A172 (cell line): Measurements from ENCODE around the gene ZBTB20. TPM values are rescaled to one million over a fixed set of nuclear protein-coding genes. Genes with fewer than 3 reads are reported as not detected.

ENCODE experiments used
- DNase-seq: peaks from one replicate; pipeline ENCODE4 v3.0.0-alpha.2; 2015; ENCODE audit warnings: low spot score
- total RNA-seq: library from RNA; depleted of rRNA; stranded (reverse); fragments of >200 nt; shearing (Covaris generic); gene quantifications from 2 replicates; pipeline ENCODE4 v1.2.3, GENCODE V29; 2014

The ZBTB20 gene
- total RNA-seq, 1 experiment from 2014 or later: 7.5 TPM

DNA sequence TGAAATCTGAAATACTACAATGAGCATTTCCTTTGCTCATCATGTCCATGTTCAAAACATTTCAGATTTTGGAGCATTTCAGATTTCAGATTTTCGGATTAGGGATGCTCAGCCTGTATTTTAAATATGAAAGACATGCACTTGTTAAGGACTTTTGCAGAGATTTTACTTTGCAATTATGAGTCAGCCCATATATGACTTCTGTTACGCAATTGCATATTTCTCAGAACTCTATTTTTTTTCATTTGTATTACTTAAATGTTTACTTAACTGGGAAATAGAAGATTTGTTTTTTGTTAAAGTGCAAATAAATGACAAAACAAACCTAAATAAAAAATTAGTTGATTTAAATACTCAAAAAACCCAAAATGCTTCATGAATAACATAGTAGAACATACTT, 376.2 kb downstream of the ZBTB20 start:
- DNase-seq: no peak

DNA sequence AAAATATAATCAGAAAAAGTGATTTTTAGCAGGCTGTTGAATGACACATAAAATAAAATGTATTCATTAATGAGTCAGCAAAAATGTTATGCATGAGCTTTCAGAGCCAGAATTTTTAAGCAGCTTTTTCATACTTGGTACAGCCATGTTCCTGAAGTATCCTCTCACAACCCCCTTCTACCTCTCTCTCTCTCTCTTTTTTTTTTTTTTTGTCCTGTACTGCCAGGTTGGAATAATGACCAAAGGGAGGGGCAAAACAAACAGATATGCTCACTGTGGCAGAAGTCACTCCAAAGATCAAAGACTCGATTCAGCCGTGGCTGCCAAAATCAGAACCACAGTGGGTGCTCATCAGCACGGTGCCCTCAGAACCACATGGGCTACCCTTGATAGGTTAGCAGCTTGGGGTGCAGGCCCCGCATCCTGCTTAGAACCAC, 383.0 kb downstream of the ZBTB20 start:
- no peak for DNase-seq

- DNase-seq: no peak
Measured at GRCh38 chr3:114762144-114762543, 384.9 kb downstream of the ZBTB20 start.

DNA sequence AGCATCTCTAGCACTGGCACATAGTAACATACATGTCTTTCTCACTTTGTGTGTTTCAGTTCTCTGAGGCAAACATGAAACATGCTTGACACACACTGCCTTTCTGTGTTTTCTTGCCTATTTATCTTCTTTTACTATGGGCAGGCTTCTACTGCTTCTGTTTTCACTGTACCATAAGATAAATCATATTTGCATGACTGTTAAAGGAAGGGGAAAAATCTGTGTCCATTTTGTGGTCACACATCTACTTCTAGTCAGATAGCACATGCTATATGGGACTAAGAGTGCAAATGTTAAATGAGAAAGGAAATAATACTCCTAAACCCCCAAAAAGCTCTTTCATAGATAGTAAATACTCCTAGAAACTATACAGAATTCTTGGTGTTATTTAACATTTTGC, 386.4 kb downstream of the ZBTB20 start:
- no peak for DNase-seq

GRCh38 chr3:114758831-114759699, 388.0 kb downstream of the ZBTB20 start:
- DNase-seq: peak; percentile 10

DNA sequence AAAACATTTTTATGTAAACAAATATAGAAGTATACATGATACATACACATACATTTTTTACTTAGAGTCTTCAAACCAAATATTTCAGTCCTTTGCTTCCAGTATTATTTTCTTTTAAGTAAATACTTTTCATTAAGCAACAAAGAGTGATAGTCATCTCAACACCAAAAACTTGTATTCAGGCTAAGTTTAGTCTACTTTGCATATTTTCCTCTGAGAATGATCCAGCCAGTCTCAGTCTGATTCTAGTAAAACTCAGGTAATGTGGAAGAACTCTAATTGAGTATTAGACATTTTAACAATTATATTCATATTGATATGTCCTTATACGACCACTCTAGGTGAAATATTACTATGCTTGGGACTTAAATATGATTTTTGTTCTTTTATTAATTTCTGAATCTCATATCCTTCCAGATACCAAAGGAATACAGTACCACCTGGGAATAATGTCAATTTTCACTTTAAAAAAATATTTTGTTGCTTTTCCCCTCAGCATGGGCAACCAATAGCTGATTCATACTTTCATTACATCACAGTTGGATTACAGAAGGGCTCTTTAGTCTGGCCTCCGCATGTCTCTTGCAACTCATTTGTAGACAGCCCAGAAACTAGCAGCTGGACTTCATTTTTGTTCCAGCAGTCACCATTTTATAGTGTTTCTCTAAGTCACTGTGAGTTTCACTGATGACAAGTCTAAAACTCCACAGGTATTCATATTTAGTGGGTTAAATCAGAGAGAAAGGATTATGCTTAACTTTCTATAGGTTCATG, 390.4 kb downstream of the ZBTB20 start:
- DNase-seq: peak; percentile 4

DNA sequence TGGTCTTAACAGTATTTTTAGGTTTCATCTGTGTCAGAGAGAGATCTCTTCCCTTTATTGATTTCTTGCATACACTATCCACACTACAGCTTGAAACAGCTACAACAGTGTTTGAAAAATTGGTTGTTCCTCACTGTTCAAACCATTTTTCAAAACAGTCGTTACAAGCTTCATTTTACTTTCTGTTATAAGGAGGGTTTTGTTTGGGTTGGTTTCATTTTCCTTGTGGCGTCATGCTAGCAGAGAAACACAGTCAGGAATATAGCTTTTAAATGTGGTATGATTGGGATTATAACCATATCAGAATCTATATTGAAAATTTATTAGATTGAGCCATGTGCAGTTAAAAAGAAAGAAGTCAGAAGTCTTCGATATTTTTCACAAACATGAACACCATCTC, 400.6 kb downstream of the ZBTB20 start:
- peak; percentile 21 for DNase-seq

GRCh38 chr3:114745322-114746240, 401.5 kb downstream of the ZBTB20 start:
- DNase-seq: peak; percentile 65

GRCh38 chr3:114743746-114744485, 403.2 kb downstream of the ZBTB20 start:
- no peak for DNase-seq

GRCh38 chr3:114741066-114741465, 406.0 kb downstream of the ZBTB20 start:
- DNase-seq: no peak

GRCh38 chr3:114739627-114740026, 407.5 kb downstream of the ZBTB20 start:
- DNase-seq: no peak

DNA sequence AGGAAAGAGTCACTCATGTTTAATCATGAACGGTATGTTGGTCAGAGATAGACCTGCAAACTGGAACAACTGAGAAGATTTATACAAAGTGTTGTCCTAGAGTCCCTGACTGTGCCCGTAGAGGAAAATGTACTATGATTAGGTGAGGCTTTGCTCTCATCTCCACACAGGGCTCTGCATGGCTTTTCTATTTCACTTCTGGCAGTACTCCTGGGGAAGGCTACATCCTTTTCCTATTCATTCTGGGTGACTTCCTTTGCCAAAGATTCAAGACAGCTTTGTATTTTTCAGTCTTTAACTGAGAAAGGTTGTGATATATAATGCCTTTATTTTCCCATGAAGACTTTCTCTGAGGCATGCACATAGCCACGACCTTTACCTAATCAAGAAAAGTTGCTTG, 414.7 kb downstream of the ZBTB20 start:
- DNase-seq: no peak

DNA sequence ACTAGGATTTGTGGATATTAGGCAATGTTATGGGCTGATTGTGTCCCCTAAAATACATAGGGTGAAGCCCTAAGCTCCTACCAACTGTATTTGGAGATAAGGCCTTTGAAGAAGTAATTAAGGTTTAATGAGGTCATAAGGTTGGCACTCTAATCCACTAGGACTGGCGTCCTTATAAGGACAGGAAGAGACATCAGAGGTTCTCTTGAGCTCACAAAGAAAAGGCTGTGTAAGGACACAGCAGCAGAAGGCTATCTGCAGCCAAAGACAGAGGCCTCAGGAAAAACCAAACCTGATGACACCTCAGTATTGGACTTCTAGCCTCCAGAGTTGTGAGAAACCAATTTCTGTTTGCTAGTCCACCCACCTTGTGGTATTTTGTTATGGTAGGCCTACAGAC, 416.7 kb downstream of the ZBTB20 start:
- no peak for DNase-seq

DNA sequence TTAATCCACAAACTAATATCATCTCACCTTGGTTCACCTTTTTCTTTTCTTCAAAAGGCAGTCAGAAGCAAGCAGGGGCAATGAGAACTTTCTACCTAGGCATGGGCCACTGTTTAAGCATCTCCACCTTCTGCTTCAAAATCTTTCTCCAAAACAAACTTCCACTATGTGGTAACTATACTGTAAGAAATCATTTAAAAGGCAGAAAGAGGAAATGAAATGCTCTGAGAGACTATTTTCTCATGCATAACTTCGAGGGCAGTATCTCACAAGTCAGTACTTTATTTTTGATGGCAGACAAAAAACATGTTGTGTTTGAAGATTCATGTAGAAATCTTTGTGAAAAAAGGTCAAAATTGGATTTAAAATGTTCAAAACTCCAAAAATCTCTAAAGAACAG, 419.7 kb downstream of the ZBTB20 start:
- no peak for DNase-seq

GRCh38 chr3:114725966-114726365, 421.1 kb downstream of the ZBTB20 start:
- DNase-seq: no peak

- no peak for DNase-seq
Measured at GRCh38 chr3:114722530-114722929, 424.6 kb downstream of the ZBTB20 start.

DNA sequence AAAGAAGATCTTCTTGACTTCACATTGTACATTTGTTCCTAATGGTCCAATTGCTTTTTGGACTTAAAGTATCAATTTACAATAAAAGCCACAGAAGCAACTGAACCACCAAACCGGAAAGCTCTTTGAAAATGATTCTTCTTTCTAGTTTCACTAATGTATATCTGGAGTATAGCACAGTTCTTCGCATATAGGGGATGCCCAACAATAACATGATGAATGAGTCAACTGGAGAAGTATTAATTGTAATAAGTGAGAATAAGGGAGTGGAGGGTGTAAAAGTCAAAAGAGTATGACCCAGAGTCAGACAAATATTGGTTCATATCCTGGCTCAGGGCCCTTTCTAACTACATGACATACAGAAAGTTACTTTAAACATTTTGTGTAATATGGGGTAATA, 425.2 kb downstream of the ZBTB20 start:
- no peak for DNase-seq

DNA sequence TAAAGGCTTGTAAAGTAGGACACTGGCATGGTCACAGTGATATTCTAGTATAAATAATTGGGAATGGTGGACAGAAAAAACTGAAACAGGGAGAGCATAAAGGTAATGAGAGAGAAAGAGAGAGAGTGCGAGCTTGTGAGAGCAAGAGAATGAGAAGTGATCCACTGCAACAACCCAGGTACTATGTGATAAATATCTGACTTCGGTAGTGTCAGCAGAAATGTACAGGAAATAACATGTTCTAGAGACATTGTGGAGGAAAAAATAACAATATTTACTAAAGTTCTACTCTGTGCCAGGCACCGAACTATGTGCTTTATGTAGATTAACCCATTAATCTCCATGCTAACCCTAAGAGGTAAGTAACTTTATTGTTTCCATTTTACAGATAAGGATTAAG, 425.9 kb downstream of the ZBTB20 start:
- no peak for DNase-seq

GRCh38 chr3:114718898-114719210, 428.2 kb downstream of the ZBTB20 start:
- no peak for DNase-seq

DNA sequence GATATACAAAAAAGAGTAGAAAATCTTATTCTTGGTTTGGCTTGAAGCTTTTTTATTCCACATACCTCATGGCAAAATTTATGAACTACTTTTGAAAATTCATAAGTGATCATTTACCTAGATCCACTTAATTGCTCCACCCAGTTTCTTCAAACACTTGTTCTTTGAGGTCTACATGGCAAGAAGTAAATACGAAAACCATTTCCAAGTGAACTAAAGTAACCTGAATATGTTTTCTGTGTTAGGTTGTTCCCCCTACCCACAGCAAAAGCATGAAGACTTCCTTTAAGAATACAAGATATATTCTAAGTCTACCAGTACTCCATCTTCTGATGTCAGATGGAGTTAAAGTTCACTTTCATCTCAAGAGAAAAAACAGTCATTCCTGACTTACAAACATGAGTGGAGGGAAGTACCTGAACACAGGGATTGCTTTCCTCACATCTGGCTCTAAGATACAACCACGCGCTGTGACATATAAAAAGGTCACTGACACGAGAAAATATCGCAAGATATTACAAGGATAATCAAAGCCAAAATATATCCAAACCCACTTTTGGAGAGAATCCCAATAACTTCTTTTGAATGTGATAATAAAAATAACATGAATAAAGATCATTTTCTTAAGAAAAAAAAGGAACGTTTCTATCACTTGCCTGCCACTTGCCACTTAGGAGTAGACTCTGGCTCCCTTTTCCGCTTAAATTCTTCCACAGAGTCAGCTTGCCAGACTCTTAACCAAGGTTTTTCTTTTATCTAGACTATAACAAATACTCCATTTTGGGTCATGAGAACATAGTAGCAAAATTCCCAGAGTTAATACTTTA, 428.8 kb downstream of the ZBTB20 start:
- DNase-seq: no peak
